ENCODE data around the gene YWHAH.

DNA sequence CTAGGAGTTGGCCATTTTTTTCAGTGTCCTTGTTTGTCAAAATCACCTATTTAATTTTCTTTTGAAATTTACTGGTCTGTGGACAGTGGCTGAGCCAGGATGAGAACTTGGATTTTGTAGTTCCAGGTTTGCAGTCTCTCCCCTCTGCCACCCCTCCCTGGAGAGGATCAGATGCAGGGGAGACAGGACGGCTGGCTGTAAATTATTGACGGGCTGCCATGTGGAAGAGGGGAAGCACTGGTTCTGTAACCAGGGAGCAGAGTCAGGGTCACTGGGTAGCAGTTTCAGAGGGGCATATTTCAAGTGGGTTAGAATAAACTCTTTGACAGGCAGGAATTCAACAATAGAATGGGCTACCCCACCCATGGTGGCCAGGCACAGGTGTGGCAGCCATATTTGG is 20.6 kb upstream of the YWHAH start:
- TF ChIP-seq POLR2A (IDR thresholded peaks at IDR 0.05): no peak
- TF ChIP-seq, protein P1, sequence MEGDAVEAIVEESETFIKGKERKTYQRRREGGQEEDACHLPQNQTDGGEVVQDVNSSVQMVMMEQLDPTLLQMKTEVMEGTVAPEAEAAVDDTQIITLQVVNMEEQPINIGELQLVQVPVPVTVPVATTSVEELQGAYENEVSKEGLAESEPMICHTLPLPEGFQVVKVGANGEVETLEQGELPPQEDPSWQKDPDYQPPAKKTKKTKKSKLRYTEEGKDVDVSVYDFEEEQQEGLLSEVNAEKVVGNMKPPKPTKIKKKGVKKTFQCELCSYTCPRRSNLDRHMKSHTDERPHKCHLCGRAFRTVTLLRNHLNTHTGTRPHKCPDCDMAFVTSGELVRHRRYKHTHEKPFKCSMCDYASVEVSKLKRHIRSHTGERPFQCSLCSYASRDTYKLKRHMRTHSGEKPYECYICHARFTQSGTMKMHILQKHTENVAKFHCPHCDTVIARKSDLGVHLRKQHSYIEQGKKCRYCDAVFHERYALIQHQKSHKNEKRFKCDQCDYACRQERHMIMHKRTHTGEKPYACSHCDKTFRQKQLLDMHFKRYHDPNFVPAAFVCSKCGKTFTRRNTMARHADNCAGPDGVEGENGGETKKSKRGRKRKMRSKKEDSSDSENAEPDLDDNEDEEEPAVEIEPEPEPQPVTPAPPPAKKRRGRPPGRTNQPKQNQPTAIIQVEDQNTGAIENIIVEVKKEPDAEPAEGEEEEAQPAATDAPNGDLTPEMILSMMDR (IDR thresholded peaks at IDR 0.05): no peak

Measured in thyroid gland (tissue), 4 donors.